GM19395 (cell line): Measurements from ENCODE around the gene SNX15.
A peak's percentile ranks its signal among the peaks of the same experiment; 100 is the strongest.
"Not testable (repeated sequence)": the region's sequence is repeated elsewhere in the genome, so short reads cannot be mapped to it uniquely, and the experiment has no call there.

ENCODE experiments used
- ATAC-seq: cut with Tn5 transposase; IDR thresholded peaks from one replicate; pipeline ENCODE4 v1.9.1; 2021; ENCODE audit warnings: mild to moderate bottlenecking, moderate library complexity; ENCODE audit not compliant: unreplicated experiment

Gene SNX15

GRCh38 chr11:65027213-65028067 is at the start of gene SNX15:
SNX15 (plus strand) TSS chr11:65027439; CDS start chr11:65027538, 99 bp downstream.
- peak; percentile 88 for ATAC-seq

GRCh38 chr11:64983339-64983738 is 43.9 kb upstream of the SNX15 start:
- not testable (repeated sequence) for ATAC-seq

- no peak for ATAC-seq
Observed at GRCh38 chr11:64987998-64988854, 39.0 kb upstream of the SNX15 start.

GRCh38 chr11:64989416-64989815 is 37.8 kb upstream of the SNX15 start:
- no peak for ATAC-seq

- no peak for ATAC-seq
Observed at GRCh38 chr11:64990222-64990923, 36.9 kb upstream of the SNX15 start.

- no peak for ATAC-seq
Observed at GRCh38 chr11:64994318-64994717, 32.9 kb upstream of the SNX15 start.

GRCh38 chr11:64996327-64996709 is 30.9 kb upstream of the SNX15 start:
- ATAC-seq = no peak

- ATAC-seq = no peak
Observed at GRCh38 chr11:64996710-64997380, 30.4 kb upstream of the SNX15 start, which contains the start of gene BATF2. BATF2 (minus strand) TSS chr11:64996971; CDS start chr11:64996914, 57 bp downstream.

- no peak for ATAC-seq
Observed at GRCh38 chr11:64998141-64998540, 29.1 kb upstream of the SNX15 start.

GRCh38 chr11:64998690-64999431 is 28.4 kb upstream of the SNX15 start:
- ATAC-seq = no peak

- ATAC-seq = no peak
Observed at GRCh38 chr11:64999478-64999877, 27.8 kb upstream of the SNX15 start.

GRCh38 chr11:65002706-65003105 is 24.5 kb upstream of the SNX15 start:
- no peak for ATAC-seq

- no peak for ATAC-seq
Observed at GRCh38 chr11:65003282-65003681, 24.0 kb upstream of the SNX15 start.

- ATAC-seq = not testable (repeated sequence)
Observed at GRCh38 chr11:65003968-65004367, 23.3 kb upstream of the SNX15 start.

- no peak for ATAC-seq
Observed at GRCh38 chr11:65008016-65008415, 19.2 kb upstream of the SNX15 start.

- ATAC-seq = no peak
Observed at GRCh38 chr11:65008873-65009272, 18.4 kb upstream of the SNX15 start.

GRCh38 chr11:65013130-65013887 is 13.9 kb upstream of the SNX15 start:
- ATAC-seq = peak; percentile 76

- ATAC-seq = peak; percentile 81
Observed at GRCh38 chr11:65013888-65014725, 13.1 kb upstream of the SNX15 start, which contains the start of gene ARL2. ARL2 (plus strand) TSS chr11:65014160; CDS start chr11:65014208, 48 bp downstream.
